K562 (cell line): ENCODE results near the gene RAB21. TPM values are rescaled to one million over a fixed set of nuclear protein-coding genes. Genes with fewer than 3 reads are reported as not detected.
A peak's percentile ranks its signal among the peaks of the same experiment; 100 is the strongest.

Experiments used
- CBFA2T3 ChIP-seq: fragments of 450-650 bp; IDR thresholded peaks from 2 replicates; pipeline ENCODE4 v1.6.1; 2017
- CHD1 ChIP-seq: fragments of 200-600 bp; sonication (generic); IDR thresholded peaks from one replicate; pipeline ENCODE4 v1.6.1; 2012; ENCODE audit warnings: mild to moderate bottlenecking, moderate library complexity, low read length, inconsistent platforms
- HEY1 ChIP-seq: fragments of 250-450 bp; sonication (Bioruptor Pico); IDR thresholded peaks from 2 replicates; pipeline ENCODE4 v1.5.0; 2020; ENCODE audit warnings: mild to moderate bottlenecking, moderate library complexity, borderline replicate concordance
- HOXB6 ChIP-seq: fragments of 250-450 bp; sonication (Bioruptor Pico); IDR thresholded peaks from 2 replicates; pipeline ENCODE4 v1.5.1; 2022; ENCODE audit warnings: mild to moderate bottlenecking, borderline replicate concordance
- KAT7 ChIP-seq: sonication (generic); formaldehyde crosslinking; IDR thresholded peaks from 2 replicates; pipeline ENCODE4 v1.8.0; 2022; ENCODE audit warnings: missing genetic modification reagents, mild to moderate bottlenecking, borderline replicate concordance
- KDM4B ChIP-seq, 2 experiments: fragments of 450-650 bp in 1 of 2; sonication (generic) in 1 of 2; IDR thresholded peaks; 2 replicates each; pipeline ENCODE4 v1.6.1; 2016 to 2017; ENCODE audit warnings: borderline replicate concordance in 2 of 2, antibody characterized with exemption in 1 of 2, low read depth in 1 of 2, mild to moderate bottlenecking in 1 of 2
- MAZ ChIP-seq, 2 experiments: fragments of 450-650 bp in 1 of 2; sonication (generic) in 1 of 2; formaldehyde crosslinking; IDR thresholded peaks in 1 of 2; conservative IDR thresholded peaks in 1 of 2; 2 replicates each; pipeline versions ENCODE4 v1.4.0 to v1.5.0; 2020; ENCODE audit warnings: mild to moderate bottlenecking in 1 of 2, missing genetic modification reagents in 1 of 2
- MCM7 ChIP-seq, 2 experiments: fragments of 450-650 bp; IDR thresholded peaks; 2 replicates each; pipeline ENCODE4 v1.6.1; 2016 to 2018
- MEIS2 ChIP-seq: fragments of 450-650 bp; IDR thresholded peaks from 2 replicates; pipeline ENCODE4 v1.6.1; 2014; ENCODE audit warnings: mild to moderate bottlenecking; ENCODE audit not compliant: partially characterized antibody
- NONO ChIP-seq, 2 experiments: fragments of 200-400 bp in 1 of 2; fragments of 450-650 bp in 1 of 2; formaldehyde crosslinking in 1 of 2; IDR thresholded peaks; 2 replicates each; pipeline ENCODE4 v1.6.1; 2017; ENCODE audit warnings: low read depth in 2 of 2, mild to moderate bottlenecking in 2 of 2, moderate library complexity in 2 of 2, low read length in 1 of 2
- NR2C1 ChIP-seq, 2 experiments: fragments of 450-650 bp; IDR thresholded peaks; 2 replicates each; pipeline ENCODE4 v1.6.1; 2017; ENCODE audit warnings: mild to moderate bottlenecking in 2 of 2, antibody characterized with exemption in 1 of 2, inconsistent platforms in 1 of 2, missing compliant biosample characterization in 1 of 2, missing genetic modification characterization in 1 of 2
- PKNOX1 ChIP-seq: fragments of 450-650 bp; IDR thresholded peaks from 2 replicates; pipeline ENCODE4 v1.6.1; 2016
- SIN3A ChIP-seq, 2 experiments: fragments of 150-350 bp in 1 of 2; IDR thresholded peaks; 2 replicates each; pipeline ENCODE4 v1.6.1; 2011 to 2016; ENCODE audit warnings: borderline replicate concordance in 2 of 2, low read depth in 2 of 2, low read length in 2 of 2, mild to moderate bottlenecking in 2 of 2, moderate library complexity in 2 of 2; ENCODE audit not compliant: control insufficient read depth in 1 of 2
- SMAD2 ChIP-seq: fragments of 150-350 bp; IDR thresholded peaks from 2 replicates; pipeline ENCODE4 v1.6.1; 2014; ENCODE audit warnings: low read depth, mild to moderate bottlenecking, low read length
- SMARCC2 ChIP-seq: fragments of 450-650 bp; IDR thresholded peaks from 2 replicates; pipeline ENCODE4 v1.6.1; 2017; ENCODE audit warnings: antibody characterized with exemption, moderate library complexity, mild to moderate bottlenecking, low read depth
- TFAP4 ChIP-seq: sonication (generic); formaldehyde crosslinking; IDR thresholded peaks from 2 replicates; pipeline ENCODE4 v1.8.0; 2022; ENCODE audit warnings: missing genetic modification reagents, mild to moderate bottlenecking, moderate library complexity, borderline replicate concordance
- YY1 ChIP-seq, 3 experiments: IDR thresholded peaks; 2 replicates each; pipeline ENCODE4 v1.6.1; 2011; ENCODE audit warnings: low read length in 2 of 3, mild to moderate bottlenecking in 2 of 3, moderate library complexity in 2 of 3, borderline replicate concordance in 1 of 3, control low read depth in 1 of 3, low read depth in 1 of 3; ENCODE audit not compliant: insufficient read depth in 3 of 3, insufficient replicate concordance in 2 of 3, control insufficient read depth in 1 of 3, insufficient read length in 1 of 3; ENCODE audit errors: extremely low read depth in 1 of 3
- ZBTB33 ChIP-seq: sonication (generic); formaldehyde crosslinking; IDR thresholded peaks from 2 replicates; pipeline ENCODE4 v1.8.1; 2023; ENCODE audit warnings: mild to moderate bottlenecking, missing genetic modification reagents
- ZKSCAN8 ChIP-seq: fragments of 200-800 bp; sonication (Bioruptor generic); IDR thresholded peaks from 2 replicates; pipeline ENCODE4 v1.6.1; 2016; ENCODE audit warnings: missing genetic modification characterization, missing compliant biosample characterization
- ZNF253 ChIP-seq: fragments of 250-450 bp; sonication (Bioruptor Pico); conservative IDR thresholded peaks from 2 replicates; pipeline ENCODE4 v1.6.1; 2021; ENCODE audit warnings: mild to moderate bottlenecking
- ZNF3 ChIP-seq: fragments of 250-450 bp; sonication (Bioruptor Pico); IDR thresholded peaks from 2 replicates; pipeline ENCODE4 v1.5.0; 2021; ENCODE audit warnings: mild to moderate bottlenecking, moderate library complexity
- ZNF561 ChIP-seq: fragments of 450-650 bp; formaldehyde crosslinking; conservative IDR thresholded peaks from 2 replicates; pipeline ENCODE4 v1.4.0; 2020; ENCODE audit warnings: mild to moderate bottlenecking, moderate library complexity
- ZNF696 ChIP-seq: fragments of 250-450 bp; sonication (Bioruptor Pico); conservative IDR thresholded peaks from 2 replicates; pipeline ENCODE4 v1.4.0; 2020; ENCODE audit warnings: mild to moderate bottlenecking, moderate library complexity
- polyA plus RNA-seq, 8 experiments: library from polyadenylated mRNA; depleted of rRNA in 4 of 8; stranded (reverse) in 5 of 8; unstranded in 3 of 8; fragments of >200 nt; fragmentation: Nextera tagmentation in 2 of 8; fragmentation: Illumina TruSeq in 1 of 8; extraction: Ambion mirVana in 2 of 8; extraction: Trizol in 1 of 8; gene quantifications; 2 replicates each; pipeline versions ENCODE4 v1.2.1 to v1.2.3, GENCODE V29; 2011 to 2014; ENCODE audit warnings: inconsistent platforms in 1 of 8, missing spikeins in 1 of 8
- total RNA-seq, 7 experiments: library from RNA; depleted of rRNA in 6 of 7; stranded (reverse); fragments of >200 nt in 6 of 7; fragmentation: Illumina TruSeq in 2 of 7; extraction: Trizol in 2 of 7; gene quantifications; 2 replicates each; pipeline versions ENCODE4 v1.2.1 to v1.2.3, GENCODE V29; 2011 to 2021; ENCODE audit warnings: low replicate concordance in 1 of 7

The RAB21 gene
- total and polyA plus RNA-seq, 9 of the 15 experiments (the other 6 are each of a cell fraction or from before 2014, with no cell fraction given) = 5.3 to 45.6 (median 19.6) TPM

GRCh38 chr12:71840231-71840847 lies 85.7 kb downstream of the RAB21 start (continued):
- TF ChIP-seq SIN3A (IDR thresholded peaks at IDR 0.05; ENCODE audit: borderline replicate concordance in 2 of 2, control insufficient read depth in 1 of 2, low read depth in 2 of 2, low read length in 2 of 2) (peak; percentile 42 to 48; a peak in 2 of 4 replicates), ZNF3 (CRISPR knock-in tag) (no peak), ZNF696 (no peak), ZKSCAN8 (0 out of 2 replicates have a peak, but pooled peaks have one; percentile 22), SMAD2 (no peak), HEY1 (CRISPR knock-in tag) (no peak), MEIS2 (peak; percentile 20), YY1 (IDR thresholded peaks at IDR 0.05; ENCODE audit: borderline replicate concordance in 1 of 3, control insufficient read depth in 1 of 3, extremely low read depth in 1 of 3, insufficient read depth in 3 of 3, insufficient read length in 1 of 3, insufficient replicate concordance in 2 of 3, low read depth in 1 of 3, low read length in 2 of 3) (peak in 1 of 3 experiments; percentile 72), HOXB6 (CRISPR knock-in tag) (no peak), ZBTB33 (CRISPR knock-in tag) (no peak), ZNF253 (CRISPR knock-in tag) (no peak), CBFA2T3 (0 out of 2 replicates have a peak, but pooled peaks have one; percentile 38), NR2C1 (IDR thresholded peaks at IDR 0.05) (no peak), NR2C1 (tag; IDR thresholded peaks at IDR 0.05) (no peak), MCM7 (IDR thresholded peaks at IDR 0.05) (0 out of 4 replicates have a peak, but pooled peaks of 1 of the 2 experiments have one; percentile 13), ZNF561 (no peak), NONO (IDR thresholded peaks at IDR 0.05; ENCODE audit: low read depth in 2 of 2, low read length in 1 of 2) (no peak), TFAP4 (peak; percentile 78; the same call in 1 of the 2 replicates), CHD1 (peak; percentile 45), KAT7 (CRISPR knock-in tag) (peak; percentile 45; the same call in 1 of the 2 replicates), MAZ (CRISPR knock-in tag; conservative IDR thresholded peaks at IDR 0.05 in 1 of 2, IDR thresholded peaks at IDR 0.05 in 1 of 2) (0 out of 4 replicates have a peak, but pooled peaks of 1 of the 2 experiments have one; percentile 38), SMARCC2 (peak; percentile 61), KDM4B (IDR thresholded peaks at IDR 0.05; ENCODE audit: borderline replicate concordance in 2 of 2, low read depth in 1 of 2) (no peak), PKNOX1 (peak; percentile 60; the same call in 1 of the 2 replicates)
